Memory B cell (primary cell): ENCODE measurements around the gene NTM.

Experiments
- ATAC-seq: fragments of 150-1000 bp; cut with Tn5 transposase; 2 replicates; pipeline ENCODE4 v1.10.0; 2021; ENCODE audit warnings: low read depth, mild to moderate bottlenecking, moderate library complexity
- DNase-seq, 2 donors: peaks; one replicate each; pipeline ENCODE4 v3.0.0; 2022; ENCODE audit warnings: low spot score in 2 of 2
- H3K27ac Mint-ChIP-seq: one replicate; pipeline ENCODE4 v1.8.0; 2022; ENCODE audit warnings: mild to moderate bottlenecking, moderate library complexity, mixed read lengths
- H3K27me3 Mint-ChIP-seq: one replicate; pipeline ENCODE4 v1.8.0; 2022; ENCODE audit warnings: mixed read lengths
- H3K36me3 Mint-ChIP-seq: one replicate; pipeline ENCODE4 v1.8.0; 2022; ENCODE audit warnings: mild to moderate bottlenecking, mixed read lengths
- H3K4me1 Mint-ChIP-seq: one replicate; pipeline ENCODE4 v1.8.0; 2022; ENCODE audit warnings: mixed read lengths
- H3K4me3 Mint-ChIP-seq: one replicate; pipeline ENCODE4 v1.8.0; 2022; ENCODE audit warnings: mild to moderate bottlenecking, moderate library complexity, mixed read lengths
- H3K9me3 Mint-ChIP-seq: one replicate; pipeline ENCODE4 v1.8.0; 2022; ENCODE audit warnings: mixed read lengths

NTM gene

GRCh38 chr11:131811383-131811782 lies 441.0 kb downstream of the NTM start:
- H3K4me1 Mint-ChIP-seq = no peaks in the 10 kb centered on the region
- no peaks in the 10 kb centered on the region for H3K36me3 Mint-ChIP-seq

GRCh38 chr11:131814108-131814507 lies 443.7 kb downstream of the NTM start:
- Mint-ChIP-seq H3K36me3 (no peaks in the 10 kb centered on the region), H3K27ac (no peak overlapping the region), H3K4me3 (no peak overlapping the region), H3K4me1 (no peaks in the 10 kb centered on the region), H3K27me3 (no peaks in the 10 kb centered on the region), H3K9me3 (no peaks in the 10 kb centered on the region)
- no peak for ATAC-seq
- DNase-seq = no peak

More at GRCh38 chr11:131811383-131811782, 441.0 kb downstream of the NTM start:
- DNase-seq (no peak), ATAC-seq (no peak)
- no peaks in the 10 kb centered on the region for H3K9me3 Mint-ChIP-seq
- H3K4me3 Mint-ChIP-seq = no peak overlapping the region
- no peak overlapping the region for H3K27ac Mint-ChIP-seq
- peaks cover 3% of the 10 kb centered on the region for H3K27me3 Mint-ChIP-seq

- H3K27ac Mint-ChIP-seq = no peak overlapping the region
- no peak for DNase-seq
- H3K36me3 Mint-ChIP-seq = no peaks in the 10 kb centered on the region
These were observed 445.2 kb downstream of the NTM start for GRCh38 chr11:131815590-131815989.

GRCh38 chr11:131816051-131816450 lies 445.6 kb downstream of the NTM start:
- DNase-seq (no peak), ATAC-seq (no peak)
- no peaks in the 10 kb centered on the region for H3K9me3 Mint-ChIP-seq
- no peaks in the 10 kb centered on the region for H3K27me3 Mint-ChIP-seq
- no peaks in the 10 kb centered on the region for H3K36me3 Mint-ChIP-seq
- H3K4me1 Mint-ChIP-seq = no peaks in the 10 kb centered on the region
- no peak overlapping the region for H3K4me3 Mint-ChIP-seq
- H3K27ac Mint-ChIP-seq = no peak overlapping the region

More at GRCh38 chr11:131815590-131815989, 445.2 kb downstream of the NTM start:
- ATAC-seq = no peak
- Mint-ChIP-seq H3K27me3 (no peaks in the 10 kb centered on the region), H3K9me3 (no peaks in the 10 kb centered on the region), H3K4me1 (no peaks in the 10 kb centered on the region), H3K4me3 (no peak overlapping the region)

GRCh38 chr11:131817687-131818188 lies 447.3 kb downstream of the NTM start:
- Mint-ChIP-seq H3K27me3 (no peaks in the 10 kb centered on the region), H3K36me3 (no peaks in the 10 kb centered on the region), H3K4me3 (no peak overlapping the region), H3K4me1 (no peaks in the 10 kb centered on the region), H3K27ac (no peak overlapping the region), H3K9me3 (no peaks in the 10 kb centered on the region)
- DNase-seq (no peak), ATAC-seq (no peak)

- H3K27me3 Mint-ChIP-seq = no peaks in the 10 kb centered on the region
- ATAC-seq (no peak), DNase-seq (no peak)
- no peaks in the 10 kb centered on the region for H3K36me3 Mint-ChIP-seq
- no peak overlapping the region for H3K4me3 Mint-ChIP-seq
- no peak overlapping the region for H3K27ac Mint-ChIP-seq
- peaks cover 1% of the 10 kb centered on the region for H3K9me3 Mint-ChIP-seq
- no peaks in the 10 kb centered on the region for H3K4me1 Mint-ChIP-seq
These were observed 449.4 kb downstream of the NTM start for GRCh38 chr11:131819865-131820264.

GRCh38 chr11:131822506-131822905 lies 452.1 kb downstream of the NTM start:
- Mint-ChIP-seq H3K27ac (no peak overlapping the region), H3K9me3 (peaks cover 1% of the 10 kb centered on the region), H3K4me3 (no peak overlapping the region), H3K27me3 (no peaks in the 10 kb centered on the region), H3K36me3 (no peaks in the 10 kb centered on the region), H3K4me1 (no peaks in the 10 kb centered on the region)
- no peak for ATAC-seq
- DNase-seq = no peak

GRCh38 chr11:131823772-131824171 lies 453.4 kb downstream of the NTM start:
- H3K36me3 Mint-ChIP-seq = no peaks in the 10 kb centered on the region
- H3K4me1 Mint-ChIP-seq = no peaks in the 10 kb centered on the region
- no peak overlapping the region for H3K27ac Mint-ChIP-seq
- H3K4me3 Mint-ChIP-seq = no peak overlapping the region
- H3K9me3 Mint-ChIP-seq = peaks cover 1% of the 10 kb centered on the region
- no peak for ATAC-seq
- no peaks in the 10 kb centered on the region for H3K27me3 Mint-ChIP-seq
- DNase-seq = no peak

GRCh38 chr11:131824771-131825170 lies 454.4 kb downstream of the NTM start:
- no peaks in the 10 kb centered on the region for H3K27me3 Mint-ChIP-seq
- H3K36me3 Mint-ChIP-seq = no peaks in the 10 kb centered on the region
- DNase-seq (no peak), ATAC-seq (no peak)
- no peak overlapping the region for H3K4me3 Mint-ChIP-seq
- H3K9me3 Mint-ChIP-seq = peaks cover 1% of the 10 kb centered on the region
- no peaks in the 10 kb centered on the region for H3K4me1 Mint-ChIP-seq
- no peak overlapping the region for H3K27ac Mint-ChIP-seq

- H3K27ac Mint-ChIP-seq = no peak overlapping the region
- DNase-seq = no peak
- no peaks in the 10 kb centered on the region for H3K4me1 Mint-ChIP-seq
- peaks cover 1% of the 10 kb centered on the region for H3K9me3 Mint-ChIP-seq
- ATAC-seq = no peak
- H3K4me3 Mint-ChIP-seq = no peak overlapping the region
- H3K27me3 Mint-ChIP-seq = no peaks in the 10 kb centered on the region
- H3K36me3 Mint-ChIP-seq = no peaks in the 10 kb centered on the region
These were observed 457.0 kb downstream of the NTM start for GRCh38 chr11:131827430-131827829.

GRCh38 chr11:131829725-131830124 lies 459.3 kb downstream of the NTM start:
- no peaks in the 10 kb centered on the region for H3K9me3 Mint-ChIP-seq
- no peaks in the 10 kb centered on the region for H3K36me3 Mint-ChIP-seq
- H3K4me1 Mint-ChIP-seq = no peaks in the 10 kb centered on the region
- ATAC-seq (no peak), DNase-seq (no peak)
- no peak overlapping the region for H3K27ac Mint-ChIP-seq
- H3K27me3 Mint-ChIP-seq = no peaks in the 10 kb centered on the region
- no peak overlapping the region for H3K4me3 Mint-ChIP-seq

- ATAC-seq (no peak), DNase-seq (no peak)
- Mint-ChIP-seq H3K4me1 (no peaks in the 10 kb centered on the region), H3K27ac (no peak overlapping the region), H3K9me3 (no peaks in the 10 kb centered on the region), H3K4me3 (no peak overlapping the region), H3K36me3 (no peaks in the 10 kb centered on the region), H3K27me3 (no peaks in the 10 kb centered on the region)
These were observed 461.7 kb downstream of the NTM start for GRCh38 chr11:131832079-131832478.

GRCh38 chr11:131833366-131833765 lies 463.0 kb downstream of the NTM start:
- Mint-ChIP-seq H3K27me3 (peaks cover under 1% of the 10 kb centered on the region), H3K9me3 (no peaks in the 10 kb centered on the region), H3K27ac (no peak overlapping the region), H3K36me3 (no peaks in the 10 kb centered on the region), H3K4me1 (no peaks in the 10 kb centered on the region), H3K4me3 (no peak overlapping the region)
- no peak for ATAC-seq
- no peak for DNase-seq

- ATAC-seq (no peak), DNase-seq (no peak)
- Mint-ChIP-seq H3K4me1 (no peaks in the 10 kb centered on the region), H3K36me3 (no peaks in the 10 kb centered on the region), H3K27me3 (peaks cover 2% of the 10 kb centered on the region), H3K27ac (no peak overlapping the region), H3K9me3 (peaks cover 2% of the 10 kb centered on the region), H3K4me3 (no peak overlapping the region)
These were observed 467.1 kb downstream of the NTM start for GRCh38 chr11:131837562-131837961.

GRCh38 chr11:131838016-131838415 lies 467.6 kb downstream of the NTM start:
- H3K4me1 Mint-ChIP-seq = no peaks in the 10 kb centered on the region

More at GRCh38 chr11:131838016-131838415, 467.6 kb downstream of the NTM start:
- peaks cover 2% of the 10 kb centered on the region for H3K27me3 Mint-ChIP-seq
- peaks cover 2% of the 10 kb centered on the region for H3K9me3 Mint-ChIP-seq
- H3K4me3 Mint-ChIP-seq = no peak overlapping the region
- DNase-seq (no peak), ATAC-seq (no peak)
- no peaks in the 10 kb centered on the region for H3K36me3 Mint-ChIP-seq
- H3K27ac Mint-ChIP-seq = no peak overlapping the region
